Upper lobe of right lung (tissue), 1 donor: ENCODE data around the gene SLC13A3. TPM values are rescaled to one million over a fixed set of nuclear protein-coding genes. Genes with fewer than 3 reads are reported as not detected.

Experiments used
- ATAC-seq: fragments of 200-7000 bp; cut with Tn5 transposase; one replicate; pipeline ENCODE4 v1.9.1; 2020; ENCODE audit warnings: mild to moderate bottlenecking, moderate library complexity
- DNase-seq: peaks from one replicate; pipeline ENCODE4 v3.0.0-alpha.2; 2020
- H3K27ac ChIP-seq: fragments of 200-600 bp; one replicate; pipeline ENCODE4 v1.8.0; 2022
- H3K27me3 ChIP-seq: fragments of 200-600 bp; one replicate; pipeline ENCODE4 v1.8.0; 2022; ENCODE audit warnings: mild to moderate bottlenecking
- H3K36me3 ChIP-seq: fragments of 200-600 bp; one replicate; pipeline ENCODE4 v1.8.0; 2022
- H3K4me1 ChIP-seq: fragments of 200-600 bp; one replicate; pipeline ENCODE4 v1.8.0; 2022
- H3K4me3 ChIP-seq: fragments of 200-600 bp; one replicate; pipeline ENCODE4 v1.8.0; 2022; ENCODE audit warnings: mild to moderate bottlenecking
- H3K9me3 ChIP-seq: fragments of 200-600 bp; one replicate; pipeline ENCODE4 v1.8.0; 2022
- CTCF ChIP-seq: fragments of 200-600 bp; IDR thresholded peaks from one replicate; pipeline ENCODE4 v1.8.0; 2022; ENCODE audit warnings: antibody characterized with exemption
- intact Hi-C: fragments of 100-400 bp; cut with DNase I; formaldehyde crosslinking; loops from one replicate; pipeline ENCODE4 v1.11.0; 2022
- total RNA-seq: library from RNA; stranded (reverse); fragmentation: NEBNext Ultra II Directional; extraction: Animal tissue kit (Norgen Biotek cat#: 25700); gene quantifications from one replicate; pipeline ENCODE4 v1.2.1, GENCODE V29; 2021
- donor health status: DM: no; HTN: yes; CAD: no; lungs with severe emphysema.

SLC13A3 gene
- total RNA-seq, 1 donor from 2014 or later, result 1.6 TPM

- intact Hi-C loops, result no loop called here
- no peaks in the 10 kb centered on the region for H3K4me1 ChIP-seq
- no peak overlapping the region for H3K4me3 ChIP-seq
- no peaks in the 10 kb centered on the region for H3K9me3 ChIP-seq
- ATAC-seq (no peak), DNase-seq (no peak)
- TF ChIP-seq CTCF, result no peak
- no peak overlapping the region for H3K27ac ChIP-seq
- H3K36me3 ChIP-seq, result no peaks in the 10 kb centered on the region
- H3K27me3 ChIP-seq, result peaks cover 28% of the 10 kb centered on the region
Measured at GRCh38 chr20:46539113-46539512, 112.1 kb downstream of the SLC13A3 start.

- H3K27me3 ChIP-seq, result peaks cover 8% of the 10 kb centered on the region
- H3K9me3 ChIP-seq, result no peaks in the 10 kb centered on the region
- H3K4me3 ChIP-seq, result no peak overlapping the region
- H3K36me3 ChIP-seq, result no peaks in the 10 kb centered on the region
- ATAC-seq (no peak), DNase-seq (no peak)
- TF ChIP-seq CTCF, result no peak
- intact Hi-C loops, result no loop called here
- no peaks in the 10 kb centered on the region for H3K4me1 ChIP-seq
- H3K27ac ChIP-seq, result no peak overlapping the region
Measured at GRCh38 chr20:46530640-46531039, 120.6 kb downstream of the SLC13A3 start.

GRCh38 chr20:46523696-46524328 lies 127.4 kb downstream of the SLC13A3 start:
- intact Hi-C loops, result no loop called here
- Histone ChIP-seq H3K4me3 (no peak overlapping the region), H3K9me3 (no peaks in the 10 kb centered on the region), H3K36me3 (no peaks in the 10 kb centered on the region), H3K4me1 (no peaks in the 10 kb centered on the region), H3K27ac (no peak overlapping the region), H3K27me3 (peaks cover 14% of the 10 kb centered on the region)
- no peak for TF ChIP-seq CTCF
- ATAC-seq (no peak), DNase-seq (no peak)

- no peak for ATAC-seq
Measured at GRCh38 chr20:46523108-46523507, 128.2 kb downstream of the SLC13A3 start.

GRCh38 chr20:46520976-46521579 lies 130.2 kb downstream of the SLC13A3 start:
- ATAC-seq (peak; percentile 91), DNase-seq (no peak)
- Histone ChIP-seq H3K9me3 (no peaks in the 10 kb centered on the region), H3K4me1 (no peaks in the 10 kb centered on the region), H3K27ac (no peak overlapping the region), H3K36me3 (no peaks in the 10 kb centered on the region), H3K4me3 (no peak overlapping the region), H3K27me3 (peaks cover 23% of the 10 kb centered on the region)
- intact Hi-C loops, result no loop called here
- TF ChIP-seq CTCF, result peak; percentile 56

More at GRCh38 chr20:46523108-46523507, 128.2 kb downstream of the SLC13A3 start:
- Histone ChIP-seq H3K36me3 (no peaks in the 10 kb centered on the region), H3K27me3 (peaks cover 14% of the 10 kb centered on the region), H3K27ac (no peak overlapping the region), H3K4me1 (no peaks in the 10 kb centered on the region), H3K9me3 (no peaks in the 10 kb centered on the region), H3K4me3 (no peak overlapping the region)
- no peak for DNase-seq
- TF ChIP-seq CTCF, result no peak
- intact Hi-C loops, result no loop called here
